Ovary (tissue), 9 donors: ENCODE measurements around the gene ZNRF1. TPM values are rescaled to one million over a fixed set of nuclear protein-coding genes. Genes with fewer than 3 reads are reported as not detected.

Source experiments
- DNase-seq, 5 donors: peaks; one replicate each; pipeline ENCODE4 v3.0.0-alpha.2; 2019 to 2020
- H3K27ac ChIP-seq, 2 donors: fragments of 200-600 bp; one replicate each; pipeline versions ENCODE4 v1.5.1 to v1.8.0; 2019 to 2022
- H3K27me3 ChIP-seq: fragments of 200-600 bp; one replicate; pipeline ENCODE4 v1.8.0; 2022
- H3K36me3 ChIP-seq: fragments of 200-600 bp; sonication (generic); one replicate; pipeline ENCODE4 v1.5.1; 2019
- H3K4me1 ChIP-seq: one replicate; pipeline ENCODE4 v1.8.1; 2013; ENCODE audit warnings: mild to moderate bottlenecking, moderate library complexity; ENCODE audit not compliant: insufficient read depth
- H3K4me3 ChIP-seq: fragments of 200-600 bp; sonication (generic); one replicate; pipeline ENCODE4 v1.5.1; 2017
- H3K9me3 ChIP-seq, 2 donors: fragments of 200-600 bp in 1 of 2; sonication (generic) in 1 of 2; one replicate each; pipeline versions ENCODE4 v1.5.1 to v1.8.1; 2013 to 2019; ENCODE audit warnings: mild to moderate bottlenecking in 1 of 2, moderate library complexity in 1 of 2
- CTCF ChIP-seq, 3 donors: fragments of 450-650 bp in 2 of 3; fragments of 200-600 bp in 1 of 3; IDR thresholded peaks; one replicate each; pipeline versions ENCODE4 v1.5.1 to v1.8.0; 2016 to 2022; ENCODE audit warnings: antibody characterized with exemption in 3 of 3, mild to moderate bottlenecking in 1 of 3
- EP300 ChIP-seq: sonication (generic); formaldehyde crosslinking; IDR thresholded peaks from one replicate; pipeline ENCODE4 v1.6.1; 2017; ENCODE audit warnings: antibody characterized with exemption
- POLR2A ChIP-seq: fragments of 450-650 bp; IDR thresholded peaks from one replicate; pipeline ENCODE4 v1.6.1; 2017; ENCODE audit warnings: antibody characterized with exemption, mild to moderate bottlenecking, moderate library complexity
- WGBS, 3 donors: extraction: QIAGEN DNeasy Blood & Tissue Kit in 1 of 3; methylation state at CpG; one replicate each; pipeline versions ENCODE4 v1.1.5 to v1.1.7; 2013 to 2017; 5-methylcytosine and 5-hydroxymethylcytosine counted together
- intact Hi-C, 4 donors: fragments of 100-400 bp; cut with DNase I; formaldehyde crosslinking; loops; one replicate each; pipeline versions ENCODE4 v1.11.0 to v1.15.1; 2022 to 2023
- polyA plus RNA-seq, 2 donors: library from polyadenylated mRNA; stranded (reverse); fragments of 200-250 nt in 1 of 2; fragments of 350-450 nt in 1 of 2; fragmentation: Illumina TruSeq in 1 of 2; extraction: RNeasy Lipid Tissue Mini Kit (QIAGEN cat#74804) in 1 of 2; gene quantifications; one replicate each; pipeline ENCODE4 v1.2.3, GENCODE V29; 2013 to 2014
- total RNA-seq, 7 donors: library from RNA; depleted of rRNA in 2 of 7; stranded (reverse); fragments of >200 nt in 2 of 7; fragmentation: NEBNext Ultra II Directional in 3 of 7; extraction: Animal tissue kit (Norgen Biotek cat#: 25700) in 3 of 7; gene quantifications; one replicate each; pipeline versions ENCODE4 v1.1.0 to v1.2.4, GENCODE V29; 2016 to 2023
- donor health status: DM: no; HTN: no; CAD: no; lungs with moderate emphysema.
- donor health status: DM: no; HTN: no; CAD: no.
- donor health status: Bipolar disorder and iron deficiency.
- donor health status: DM: yes; HTN: yes; CAD: no.
- donor health status: DM: no; HTN: no; CAD: no.
- donor health status: DM: yes; HTN: yes; CAD: no.

Gene ZNRF1
- total and polyA plus RNA-seq, 9 donors: 10.8 to 27.9 (median 24.3) TPM

GRCh38 chr16:75052481-75053202 is 53.8 kb downstream of the ZNRF1 start:
- no peaks in the 10 kb centered on the region for H3K36me3 ChIP-seq
- peaks cover 3% of the 10 kb centered on the region for H3K4me1 ChIP-seq

GRCh38 chr16:75053791-75054555 is 55.1 kb downstream of the ZNRF1 start:
- Histone ChIP-seq H3K4me3 (no peak overlapping the region), H3K27me3 (no peaks in the 10 kb centered on the region), H3K9me3 (no peaks in the 10 kb centered on the region), H3K36me3 (no peaks in the 10 kb centered on the region), H3K27ac (no peak overlapping the region), H3K4me1 (peaks cover 5% of the 10 kb centered on the region)
- WGBS, 3 donors: 75 to 82% (median 80%) methylated on average over 4 of the region's 4 CpGs
- no peak for TF ChIP-seq EP300
- no peak for TF ChIP-seq CTCF (IDR thresholded peaks at IDR 0.05)
- TF ChIP-seq POLR2A: no peak
- peak in 2 of 5 donors; percentile 39 to 42 for DNase-seq
- intact Hi-C loops: no loop called here

More at GRCh38 chr16:75052481-75053202, 53.8 kb downstream of the ZNRF1 start:
- intact Hi-C loops: no loop called here
- Histone ChIP-seq H3K27ac (no peak overlapping the region), H3K27me3 (no peaks in the 10 kb centered on the region), H3K9me3 (no peaks in the 10 kb centered on the region), H3K4me3 (no peak overlapping the region)
- TF ChIP-seq EP300 (no peak), CTCF (IDR thresholded peaks at IDR 0.05) (no peak), POLR2A (no peak)
- no peak for DNase-seq
- WGBS, 3 donors: 88 to 95% (median 92%) methylated on average over 6 of the region's 6 CpGs

GRCh38 chr16:75054556-75054947 is 55.7 kb downstream of the ZNRF1 start:
- Histone ChIP-seq H3K4me3 (no peak overlapping the region), H3K4me1 (peaks cover 5% of the 10 kb centered on the region), H3K36me3 (no peaks in the 10 kb centered on the region), H3K27ac (no peak overlapping the region), H3K27me3 (no peaks in the 10 kb centered on the region), H3K9me3 (no peaks in the 10 kb centered on the region)
- TF ChIP-seq POLR2A: no peak
- TF ChIP-seq EP300: no peak
- no peak for TF ChIP-seq CTCF (IDR thresholded peaks at IDR 0.05)
- WGBS, 3 donors: 78 to 91% (median 82%) methylated on average over 2 of the region's 2 CpGs
- no peak for DNase-seq
- intact Hi-C loops: no loop called here

- TF ChIP-seq EP300: no peak
- TF ChIP-seq CTCF (IDR thresholded peaks at IDR 0.05): no peak
- TF ChIP-seq POLR2A: no peak
- Histone ChIP-seq H3K27me3 (no peaks in the 10 kb centered on the region), H3K4me3 (no peak overlapping the region), H3K27ac (peak overlapping the region in 1 of 2 donors; percentile 53), H3K4me1 (peaks cover 19% of the 10 kb centered on the region), H3K9me3 (no peaks in the 10 kb centered on the region), H3K36me3 (no peaks in the 10 kb centered on the region)
- DNase-seq: peak in 3 of 5 donors; percentile 39 to 43 (median 42)
- intact Hi-C loops: no loop called here
- 22 to 42% (median 23%) methylated on average over 4 of the region's 4 CpGs for WGBS, 3 donors
These were observed 60.0 kb downstream of the ZNRF1 start for GRCh38 chr16:75058806-75059205.
